GM12878 (cell line): ENCODE data around the gene MISP3. TPM values are rescaled to one million over a fixed set of nuclear protein-coding genes. Genes with fewer than 3 reads are reported as not detected.

Experiments
- EP300 ChIP-seq, 2 experiments: fragments of 150-350 bp in 1 of 2; IDR thresholded peaks; 2 replicates each; pipeline ENCODE4 v1.6.1; 2011 to 2012; ENCODE audit warnings: low read depth in 2 of 2, low read length in 2 of 2, borderline replicate concordance in 1 of 2, improper control_type of control experiment in 1 of 2, inconsistent platforms in 1 of 2; ENCODE audit not compliant: control insufficient read depth in 1 of 2
- NR2C1 ChIP-seq: fragments of 450-650 bp; IDR thresholded peaks from 2 replicates; pipeline ENCODE4 v1.6.1; 2017; ENCODE audit warnings: antibody characterized with exemption, mild to moderate bottlenecking, moderate library complexity
- NR2F1 ChIP-seq: fragments of 450-650 bp; conservative IDR thresholded peaks from 2 replicates; pipeline ENCODE4 v1.6.1; 2017; ENCODE audit warnings: mild to moderate bottlenecking
- POLR2AphosphoS2 ChIP-seq: IDR thresholded peaks from 2 replicates; pipeline ENCODE4 v1.6.1; 2011; ENCODE audit warnings: low read depth, mild to moderate bottlenecking, low read length, improper control_type of control experiment, moderate library complexity
- RAD21 ChIP-seq: IDR thresholded peaks from 2 replicates; pipeline ENCODE4 v1.6.1; 2011; ENCODE audit warnings: mild to moderate bottlenecking, low read depth, low read length, moderate library complexity; ENCODE audit not compliant: insufficient read depth
- RFX5 ChIP-seq: IDR thresholded peaks from 2 replicates; pipeline ENCODE4 v1.6.1; 2011; ENCODE audit warnings: low read depth, low read length, improper control_type of control experiment
- SIN3A ChIP-seq: IDR thresholded peaks from 2 replicates; pipeline ENCODE4 v1.6.1; 2012; ENCODE audit warnings: low read depth, low read length, improper control_type of control experiment
- TCF7 ChIP-seq: IDR thresholded peaks from 2 replicates; pipeline ENCODE4 v1.6.1; 2014; ENCODE audit warnings: antibody characterized with exemption, borderline replicate concordance
- YY1 ChIP-seq: IDR thresholded peaks from 2 replicates; pipeline ENCODE4 v1.6.1; 2011; ENCODE audit warnings: low read depth, mild to moderate bottlenecking, low read length
- polyA plus RNA-seq, 11 experiments: library from polyadenylated mRNA; depleted of rRNA in 4 of 11; unstranded in 6 of 11; stranded (reverse) in 5 of 11; fragments of >200 nt; fragmentation: Nextera tagmentation in 4 of 11; fragmentation: Illumina TruSeq in 1 of 11; extraction: Ambion mirVana in 4 of 11; extraction: Trizol in 1 of 11; gene quantifications; 1 replicate in 1 of 11; 2 replicates in 10 of 11; pipeline versions ENCODE4 v1.2.1 to v1.2.3, GENCODE V29; 2011 to 2016; ENCODE audit warnings: inconsistent platforms in 2 of 11, missing spikeins in 2 of 11, low read depth in 1 of 11
- total RNA-seq, 4 experiments: library from RNA; depleted of rRNA in 3 of 4; stranded (reverse); fragments of >200 nt in 3 of 4; fragmentation: Illumina TruSeq in 1 of 4; extraction: Trizol in 1 of 4; gene quantifications; 2 replicates each; pipeline versions ENCODE4 v1.2.1 to v1.2.3, GENCODE V29; 2013 to 2021
- TF ChIP-seq, protein P1 (sequence below): fragments of 450-650 bp; formaldehyde crosslinking; IDR thresholded peaks from 2 replicates; pipeline ENCODE4 v1.4.0; 2022; ENCODE audit warnings: mild to moderate bottlenecking, moderate library complexity
- TF ChIP-seq, protein P2 (sequence below): fragments of 450-650 bp; IDR thresholded peaks from 2 replicates; pipeline ENCODE4 v1.6.1; 2017; ENCODE audit warnings: mild to moderate bottlenecking, moderate library complexity
- TF ChIP-seq, protein P3 (sequence below): fragments of 450-650 bp; IDR thresholded peaks from 2 replicates; pipeline ENCODE4 v1.6.1; 2016; ENCODE audit warnings: mild to moderate bottlenecking
- TF ChIP-seq, protein P4 (sequence below): fragments of 450-650 bp; IDR thresholded peaks from 2 replicates; pipeline ENCODE4 v1.6.1; 2014; ENCODE audit warnings: mild to moderate bottlenecking
- TF ChIP-seq, protein P5 (sequence below): IDR thresholded peaks from 2 replicates; pipeline ENCODE4 v1.6.1; 2012; ENCODE audit warnings: low read depth, low read length, improper control_type of control experiment

MISP3 gene
- total and polyA plus RNA-seq, 10 of the 15 experiments (the other 5 are each of a cell fraction or from before 2014, with no cell fraction given), result 0.07 to 1.4 (median 0.64) TPM

DNA sequence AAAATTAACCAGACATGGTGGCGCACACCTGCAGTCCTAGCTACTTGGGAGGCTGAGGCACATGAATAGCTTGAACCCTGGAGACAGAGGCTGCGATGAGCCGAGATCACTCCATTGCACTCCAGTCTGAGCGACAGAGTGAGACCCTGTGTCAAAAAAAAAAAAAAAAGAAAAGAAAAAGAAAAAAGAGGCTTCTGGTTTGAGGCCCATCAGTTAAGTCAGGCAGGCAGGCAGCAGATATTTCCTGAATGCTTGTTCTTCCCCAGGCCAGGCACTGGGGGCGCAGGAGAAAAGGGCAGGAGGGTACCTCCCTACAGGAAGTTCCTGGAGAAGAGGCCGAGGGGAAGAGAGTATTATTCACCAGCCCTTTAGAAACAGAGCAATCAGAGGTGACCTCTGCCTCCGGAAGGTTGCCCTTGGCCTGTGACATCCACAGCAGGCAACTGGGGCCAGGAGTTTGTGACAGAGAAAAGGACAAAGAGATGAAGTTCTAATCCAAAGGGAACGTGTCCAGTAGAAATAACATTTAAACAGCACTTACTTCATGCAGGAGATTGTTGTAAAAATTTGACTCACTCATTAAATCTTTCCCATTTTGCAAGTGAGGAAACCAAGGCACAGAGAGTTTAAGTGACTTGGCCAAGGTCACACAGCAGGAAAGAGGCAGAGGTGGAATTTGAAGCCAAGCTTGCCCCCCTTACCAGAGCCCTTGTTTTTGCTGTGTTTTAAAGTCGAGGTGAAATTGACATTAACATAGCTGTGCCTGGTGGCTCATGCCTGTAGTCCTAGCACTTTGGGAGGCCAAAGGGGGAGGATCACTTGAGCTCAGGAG lies 49.0 kb upstream of the MISP3 start (continued):
- TF ChIP-seq SIN3A, result no peak
- TF ChIP-seq, protein P1, sequence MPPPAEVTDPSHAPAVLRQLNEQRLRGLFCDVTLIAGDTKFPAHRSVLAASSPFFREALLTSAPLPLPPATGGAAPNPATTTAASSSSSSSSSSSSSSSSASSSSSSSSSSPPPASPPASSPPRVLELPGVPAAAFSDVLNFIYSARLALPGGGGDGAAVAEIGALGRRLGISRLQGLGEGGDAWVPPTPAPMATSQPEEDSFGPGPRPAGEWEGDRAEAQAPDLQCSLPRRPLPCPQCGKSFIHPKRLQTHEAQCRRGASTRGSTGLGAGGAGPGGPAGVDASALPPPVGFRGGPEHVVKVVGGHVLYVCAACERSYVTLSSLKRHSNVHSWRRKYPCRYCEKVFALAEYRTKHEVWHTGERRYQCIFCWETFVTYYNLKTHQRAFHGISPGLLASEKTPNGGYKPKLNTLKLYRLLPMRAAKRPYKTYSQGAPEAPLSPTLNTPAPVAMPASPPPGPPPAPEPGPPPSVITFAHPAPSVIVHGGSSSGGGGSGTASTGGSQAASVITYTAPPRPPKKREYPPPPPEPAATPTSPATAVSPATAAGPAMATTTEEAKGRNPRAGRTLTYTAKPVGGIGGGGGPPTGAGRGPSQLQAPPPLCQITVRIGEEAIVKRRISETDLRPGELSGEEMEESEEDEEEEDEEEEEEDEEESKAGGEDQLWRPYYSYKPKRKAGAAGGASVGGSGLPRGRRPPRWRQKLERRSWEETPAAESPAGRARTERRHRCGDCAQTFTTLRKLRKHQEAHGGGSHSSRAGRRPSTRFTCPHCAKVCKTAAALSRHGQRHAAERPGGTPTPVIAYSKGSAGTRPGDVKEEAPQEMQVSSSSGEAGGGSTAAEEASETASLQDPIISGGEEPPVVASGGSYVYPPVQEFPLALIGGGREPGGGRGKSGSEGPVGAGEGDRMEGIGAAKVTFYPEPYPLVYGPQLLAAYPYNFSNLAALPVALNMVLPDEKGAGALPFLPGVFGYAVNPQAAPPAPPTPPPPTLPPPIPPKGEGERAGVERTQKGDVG (CRISPR knock-in tag), result no peak
- peak; percentile 35; the same call in 1 of the 2 replicates for TF ChIP-seq RAD21
- TF ChIP-seq, protein P2, sequence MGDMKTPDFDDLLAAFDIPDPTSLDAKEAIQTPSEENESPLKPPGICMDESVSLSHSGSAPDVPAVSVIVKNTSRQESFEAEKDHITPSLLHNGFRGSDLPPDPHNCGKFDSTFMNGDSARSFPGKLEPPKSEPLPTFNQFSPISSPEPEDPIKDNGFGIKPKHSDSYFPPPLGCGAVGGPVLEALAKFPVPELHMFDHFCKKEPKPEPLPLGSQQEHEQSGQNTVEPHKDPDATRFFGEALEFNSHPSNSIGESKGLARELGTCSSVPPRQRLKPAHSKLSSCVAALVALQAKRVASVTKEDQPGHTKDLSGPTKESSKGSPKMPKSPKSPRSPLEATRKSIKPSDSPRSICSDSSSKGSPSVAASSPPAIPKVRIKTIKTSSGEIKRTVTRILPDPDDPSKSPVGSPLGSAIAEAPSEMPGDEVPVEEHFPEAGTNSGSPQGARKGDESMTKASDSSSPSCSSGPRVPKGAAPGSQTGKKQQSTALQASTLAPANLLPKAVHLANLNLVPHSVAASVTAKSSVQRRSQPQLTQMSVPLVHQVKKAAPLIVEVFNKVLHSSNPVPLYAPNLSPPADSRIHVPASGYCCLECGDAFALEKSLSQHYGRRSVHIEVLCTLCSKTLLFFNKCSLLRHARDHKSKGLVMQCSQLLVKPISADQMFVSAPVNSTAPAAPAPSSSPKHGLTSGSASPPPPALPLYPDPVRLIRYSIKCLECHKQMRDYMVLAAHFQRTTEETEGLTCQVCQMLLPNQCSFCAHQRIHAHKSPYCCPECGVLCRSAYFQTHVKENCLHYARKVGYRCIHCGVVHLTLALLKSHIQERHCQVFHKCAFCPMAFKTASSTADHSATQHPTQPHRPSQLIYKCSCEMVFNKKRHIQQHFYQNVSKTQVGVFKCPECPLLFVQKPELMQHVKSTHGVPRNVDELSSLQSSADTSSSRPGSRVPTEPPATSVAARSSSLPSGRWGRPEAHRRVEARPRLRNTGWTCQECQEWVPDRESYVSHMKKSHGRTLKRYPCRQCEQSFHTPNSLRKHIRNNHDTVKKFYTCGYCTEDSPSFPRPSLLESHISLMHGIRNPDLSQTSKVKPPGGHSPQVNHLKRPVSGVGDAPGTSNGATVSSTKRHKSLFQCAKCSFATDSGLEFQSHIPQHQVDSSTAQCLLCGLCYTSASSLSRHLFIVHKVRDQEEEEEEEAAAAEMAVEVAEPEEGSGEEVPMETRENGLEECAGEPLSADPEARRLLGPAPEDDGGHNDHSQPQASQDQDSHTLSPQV, result no peak
- TF ChIP-seq, protein P3, sequence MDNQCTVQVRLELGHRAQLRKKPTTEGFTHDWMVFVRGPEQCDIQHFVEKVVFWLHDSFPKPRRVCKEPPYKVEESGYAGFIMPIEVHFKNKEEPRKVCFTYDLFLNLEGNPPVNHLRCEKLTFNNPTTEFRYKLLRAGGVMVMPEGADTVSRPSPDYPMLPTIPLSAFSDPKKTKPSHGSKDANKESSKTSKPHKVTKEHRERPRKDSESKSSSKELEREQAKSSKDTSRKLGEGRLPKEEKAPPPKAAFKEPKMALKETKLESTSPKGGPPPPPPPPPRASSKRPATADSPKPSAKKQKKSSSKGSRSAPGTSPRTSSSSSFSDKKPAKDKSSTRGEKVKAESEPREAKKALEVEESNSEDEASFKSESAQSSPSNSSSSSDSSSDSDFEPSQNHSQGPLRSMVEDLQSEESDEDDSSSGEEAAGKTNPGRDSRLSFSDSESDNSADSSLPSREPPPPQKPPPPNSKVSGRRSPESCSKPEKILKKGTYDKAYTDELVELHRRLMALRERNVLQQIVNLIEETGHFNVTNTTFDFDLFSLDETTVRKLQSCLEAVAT, result no peak
- TF ChIP-seq EP300 (IDR thresholded peaks at IDR 0.05; ENCODE audit: borderline replicate concordance in 1 of 2, control insufficient read depth in 1 of 2, low read depth in 2 of 2, low read length in 2 of 2), result no peak
- TF ChIP-seq YY1, result no peak
- no peak for TF ChIP-seq NR2F1
- no peak for TF ChIP-seq POLR2AphosphoS2
- TF ChIP-seq NR2C1, result no peak
- TF ChIP-seq TCF7, result no peak
- TF ChIP-seq, protein P4, sequence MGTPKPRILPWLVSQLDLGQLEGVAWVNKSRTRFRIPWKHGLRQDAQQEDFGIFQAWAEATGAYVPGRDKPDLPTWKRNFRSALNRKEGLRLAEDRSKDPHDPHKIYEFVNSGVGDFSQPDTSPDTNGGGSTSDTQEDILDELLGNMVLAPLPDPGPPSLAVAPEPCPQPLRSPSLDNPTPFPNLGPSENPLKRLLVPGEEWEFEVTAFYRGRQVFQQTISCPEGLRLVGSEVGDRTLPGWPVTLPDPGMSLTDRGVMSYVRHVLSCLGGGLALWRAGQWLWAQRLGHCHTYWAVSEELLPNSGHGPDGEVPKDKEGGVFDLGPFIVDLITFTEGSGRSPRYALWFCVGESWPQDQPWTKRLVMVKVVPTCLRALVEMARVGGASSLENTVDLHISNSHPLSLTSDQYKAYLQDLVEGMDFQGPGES, result no peak
- TF ChIP-seq, protein P5, sequence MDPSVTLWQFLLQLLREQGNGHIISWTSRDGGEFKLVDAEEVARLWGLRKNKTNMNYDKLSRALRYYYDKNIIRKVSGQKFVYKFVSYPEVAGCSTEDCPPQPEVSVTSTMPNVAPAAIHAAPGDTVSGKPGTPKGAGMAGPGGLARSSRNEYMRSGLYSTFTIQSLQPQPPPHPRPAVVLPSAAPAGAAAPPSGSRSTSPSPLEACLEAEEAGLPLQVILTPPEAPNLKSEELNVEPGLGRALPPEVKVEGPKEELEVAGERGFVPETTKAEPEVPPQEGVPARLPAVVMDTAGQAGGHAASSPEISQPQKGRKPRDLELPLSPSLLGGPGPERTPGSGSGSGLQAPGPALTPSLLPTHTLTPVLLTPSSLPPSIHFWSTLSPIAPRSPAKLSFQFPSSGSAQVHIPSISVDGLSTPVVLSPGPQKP, result no peak
- TF ChIP-seq RFX5, result no peak
